OCI-LY1 (cell line): Measurements from ENCODE around the gene NPAS3.

Experiments
- H2AFZ ChIP-seq: fragments of 200-600 bp; sonication (generic), shearing (Covaris generic); 2 replicates; pipeline ENCODE4 v1.6.0; 2014; ENCODE audit warnings: antibody characterized with exemption, mild to moderate bottlenecking, low read length
- H3F3A ChIP-seq: fragments of 200-600 bp; sonication (generic), shearing (Covaris generic); 2 replicates; pipeline ENCODE4 v1.6.0; 2014; ENCODE audit warnings: mild to moderate bottlenecking, antibody characterized with exemption, low read length, moderate library complexity; ENCODE audit not compliant: insufficient read depth
- H3K27ac ChIP-seq: fragments of 200-600 bp; sonication (generic); 2 replicates; pipeline ENCODE4 v1.5.1; 2014; ENCODE audit warnings: low read length, mixed run types, mild to moderate bottlenecking, low read depth; ENCODE audit not compliant: poor library complexity, severe bottlenecking
- H3K27me3 ChIP-seq: fragments of 200-600 bp; sonication (generic); 2 replicates; pipeline ENCODE4 v1.6.0; 2014; ENCODE audit warnings: antibody characterized with exemption, mild to moderate bottlenecking, low read length, moderate library complexity; ENCODE audit not compliant: insufficient read depth
- H3K36me3 ChIP-seq: fragments of 200-600 bp; sonication (generic); 2 replicates; pipeline ENCODE4 v1.6.1; 2014; ENCODE audit warnings: mild to moderate bottlenecking, antibody characterized with exemption, low read length, moderate library complexity, mixed read lengths; ENCODE audit not compliant: insufficient read depth
- H3K4me1 ChIP-seq: fragments of 200-600 bp; sonication (generic); 2 replicates; pipeline ENCODE4 v1.5.1; 2014; ENCODE audit warnings: mild to moderate bottlenecking, low read length, moderate library complexity; ENCODE audit not compliant: insufficient read depth, severe bottlenecking
- H3K4me2 ChIP-seq: fragments of 200-600 bp; sonication (generic), shearing (Covaris generic); 2 replicates; pipeline ENCODE4 v1.6.1; 2014; ENCODE audit warnings: low read length
- H3K4me3 ChIP-seq: fragments of 200-600 bp; sonication (generic); 2 replicates; pipeline ENCODE4 v1.5.1; 2014; ENCODE audit warnings: low read length, low read depth, mild to moderate bottlenecking, mixed read lengths; ENCODE audit not compliant: poor library complexity, severe bottlenecking
- H3K79me2 ChIP-seq: fragments of 200-600 bp; shearing (Covaris generic); 2 replicates; pipeline ENCODE4 v1.6.1; 2016; ENCODE audit warnings: mixed run types, low read length, mixed read lengths; ENCODE audit not compliant: insufficient read depth
- H3K9ac ChIP-seq: fragments of 200-600 bp; sonication (generic), shearing (Covaris generic); 2 replicates; pipeline ENCODE4 v1.6.1; 2014; ENCODE audit warnings: mild to moderate bottlenecking, low read length, mixed read lengths
- H3K9me2 ChIP-seq: fragments of 200-600 bp; sonication (generic), shearing (Covaris generic); 2 replicates; pipeline ENCODE4 v1.6.1; 2014; ENCODE audit warnings: low read depth, mild to moderate bottlenecking, low read length, mixed read lengths
- H3K9me3 ChIP-seq: fragments of 200-600 bp; shearing (Covaris generic); 2 replicates; pipeline ENCODE4 v1.6.1; 2014; ENCODE audit warnings: low read length, mixed read lengths
- H4K20me1 ChIP-seq: fragments of 200-600 bp; sonication (generic), shearing (Covaris generic); 2 replicates; pipeline ENCODE4 v1.6.0; 2016; ENCODE audit warnings: mild to moderate bottlenecking, low read length; ENCODE audit not compliant: insufficient read depth
- EZH2 ChIP-seq: fragments of 200-600 bp; sonication (generic), shearing (Covaris generic); IDR thresholded peaks from 2 replicates; pipeline ENCODE4 v1.8.0; 2017; ENCODE audit warnings: borderline replicate concordance, mixed run types, mild to moderate bottlenecking, antibody characterized with exemption, low read length, moderate library complexity, mixed read lengths
- TF ChIP-seq, protein P1 (sequence below): fragments of 200-600 bp; sonication (generic), shearing (Covaris generic); IDR thresholded peaks from 2 replicates; pipeline ENCODE4 v1.5.1; 2017; ENCODE audit warnings: mild to moderate bottlenecking, antibody characterized with exemption, low read length, moderate library complexity, mixed read lengths

The NPAS3 gene

DNA sequence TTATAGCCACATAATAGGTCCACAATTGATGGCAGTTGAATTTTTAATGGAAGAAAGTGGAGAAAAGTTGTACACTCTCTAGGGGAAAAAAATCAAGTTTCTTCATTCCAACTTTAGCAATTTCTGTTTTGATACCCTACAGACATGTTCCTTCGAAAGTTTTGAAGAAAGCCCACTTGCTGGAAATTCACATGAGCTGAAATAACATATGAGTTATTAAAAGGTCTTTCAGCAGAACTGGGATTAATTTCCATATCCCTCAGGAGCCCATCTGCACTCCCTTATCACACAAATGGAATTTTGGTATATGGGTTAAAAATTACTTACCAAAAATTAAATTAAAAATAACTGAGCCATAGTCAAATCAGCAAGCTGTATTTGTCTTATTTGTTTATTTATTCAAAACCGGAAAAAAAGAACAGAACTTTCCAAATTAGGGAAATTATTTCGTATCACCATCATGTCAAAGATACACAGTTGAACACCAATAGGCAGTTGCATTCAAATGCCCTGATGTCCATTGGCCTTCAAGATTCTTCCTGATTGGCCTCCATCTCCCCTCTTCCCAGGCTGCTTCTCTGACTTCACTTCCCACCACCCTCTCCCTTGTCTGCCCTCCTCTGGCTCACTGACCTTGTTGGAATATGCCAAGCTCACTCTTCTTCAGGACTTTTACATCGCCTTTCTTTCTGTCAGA, 566.7 kb downstream of the NPAS3 start:
- no peak overlapping the region for H3K9ac ChIP-seq
- no peaks in the 10 kb centered on the region for H3K79me2 ChIP-seq
- H3K4me2 ChIP-seq = no peak overlapping the region
- H3K9me2 ChIP-seq = no peaks in the 10 kb centered on the region
- H3F3A ChIP-seq = no peaks in the 10 kb centered on the region
- no peaks in the 10 kb centered on the region for H4K20me1 ChIP-seq
- H2AFZ ChIP-seq = no peak overlapping the region
- no peaks in the 10 kb centered on the region for H3K36me3 ChIP-seq
- H3K4me3 ChIP-seq = no peak overlapping the region
- no peaks in the 10 kb centered on the region for H3K9me3 ChIP-seq
- no peaks in the 10 kb centered on the region for H3K27me3 ChIP-seq
- H3K27ac ChIP-seq = no peak overlapping the region
- H3K4me1 ChIP-seq = no peaks in the 10 kb centered on the region
- TF ChIP-seq, protein P1, sequence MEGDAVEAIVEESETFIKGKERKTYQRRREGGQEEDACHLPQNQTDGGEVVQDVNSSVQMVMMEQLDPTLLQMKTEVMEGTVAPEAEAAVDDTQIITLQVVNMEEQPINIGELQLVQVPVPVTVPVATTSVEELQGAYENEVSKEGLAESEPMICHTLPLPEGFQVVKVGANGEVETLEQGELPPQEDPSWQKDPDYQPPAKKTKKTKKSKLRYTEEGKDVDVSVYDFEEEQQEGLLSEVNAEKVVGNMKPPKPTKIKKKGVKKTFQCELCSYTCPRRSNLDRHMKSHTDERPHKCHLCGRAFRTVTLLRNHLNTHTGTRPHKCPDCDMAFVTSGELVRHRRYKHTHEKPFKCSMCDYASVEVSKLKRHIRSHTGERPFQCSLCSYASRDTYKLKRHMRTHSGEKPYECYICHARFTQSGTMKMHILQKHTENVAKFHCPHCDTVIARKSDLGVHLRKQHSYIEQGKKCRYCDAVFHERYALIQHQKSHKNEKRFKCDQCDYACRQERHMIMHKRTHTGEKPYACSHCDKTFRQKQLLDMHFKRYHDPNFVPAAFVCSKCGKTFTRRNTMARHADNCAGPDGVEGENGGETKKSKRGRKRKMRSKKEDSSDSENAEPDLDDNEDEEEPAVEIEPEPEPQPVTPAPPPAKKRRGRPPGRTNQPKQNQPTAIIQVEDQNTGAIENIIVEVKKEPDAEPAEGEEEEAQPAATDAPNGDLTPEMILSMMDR = no peak

DNA sequence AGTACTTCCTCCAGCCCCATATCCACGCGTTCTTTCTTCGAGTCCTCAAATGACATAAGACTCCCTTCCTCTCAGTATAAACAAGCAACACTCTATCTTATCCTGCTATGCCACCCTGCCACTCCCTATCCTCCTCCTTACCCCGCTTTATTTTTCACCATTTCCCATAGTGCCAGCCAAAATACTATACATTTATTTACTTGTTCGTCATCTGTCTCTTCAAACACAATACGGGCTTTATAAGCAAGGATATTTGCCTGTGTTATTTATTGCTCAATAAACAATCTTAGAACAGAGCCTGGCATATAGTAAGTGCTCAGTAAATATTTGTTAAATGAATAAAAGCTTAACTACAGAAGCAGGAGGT, 567.3 kb downstream of the NPAS3 start:
- no peak overlapping the region for H2AFZ ChIP-seq
- no peak for TF ChIP-seq EZH2
- TF ChIP-seq, protein P1 = no peak
- H3K9me2 ChIP-seq = no peaks in the 10 kb centered on the region
- no peak overlapping the region for H3K4me2 ChIP-seq
- H3K9ac ChIP-seq = no peak overlapping the region
- H3K4me3 ChIP-seq = no peak overlapping the region
- no peaks in the 10 kb centered on the region for H3K79me2 ChIP-seq
- H3K9me3 ChIP-seq = no peaks in the 10 kb centered on the region
- H4K20me1 ChIP-seq = no peaks in the 10 kb centered on the region
- H3K4me1 ChIP-seq = no peaks in the 10 kb centered on the region
- H3F3A ChIP-seq = no peaks in the 10 kb centered on the region
- no peak overlapping the region for H3K27ac ChIP-seq
- H3K36me3 ChIP-seq = no peaks in the 10 kb centered on the region
- no peaks in the 10 kb centered on the region for H3K27me3 ChIP-seq

DNA sequence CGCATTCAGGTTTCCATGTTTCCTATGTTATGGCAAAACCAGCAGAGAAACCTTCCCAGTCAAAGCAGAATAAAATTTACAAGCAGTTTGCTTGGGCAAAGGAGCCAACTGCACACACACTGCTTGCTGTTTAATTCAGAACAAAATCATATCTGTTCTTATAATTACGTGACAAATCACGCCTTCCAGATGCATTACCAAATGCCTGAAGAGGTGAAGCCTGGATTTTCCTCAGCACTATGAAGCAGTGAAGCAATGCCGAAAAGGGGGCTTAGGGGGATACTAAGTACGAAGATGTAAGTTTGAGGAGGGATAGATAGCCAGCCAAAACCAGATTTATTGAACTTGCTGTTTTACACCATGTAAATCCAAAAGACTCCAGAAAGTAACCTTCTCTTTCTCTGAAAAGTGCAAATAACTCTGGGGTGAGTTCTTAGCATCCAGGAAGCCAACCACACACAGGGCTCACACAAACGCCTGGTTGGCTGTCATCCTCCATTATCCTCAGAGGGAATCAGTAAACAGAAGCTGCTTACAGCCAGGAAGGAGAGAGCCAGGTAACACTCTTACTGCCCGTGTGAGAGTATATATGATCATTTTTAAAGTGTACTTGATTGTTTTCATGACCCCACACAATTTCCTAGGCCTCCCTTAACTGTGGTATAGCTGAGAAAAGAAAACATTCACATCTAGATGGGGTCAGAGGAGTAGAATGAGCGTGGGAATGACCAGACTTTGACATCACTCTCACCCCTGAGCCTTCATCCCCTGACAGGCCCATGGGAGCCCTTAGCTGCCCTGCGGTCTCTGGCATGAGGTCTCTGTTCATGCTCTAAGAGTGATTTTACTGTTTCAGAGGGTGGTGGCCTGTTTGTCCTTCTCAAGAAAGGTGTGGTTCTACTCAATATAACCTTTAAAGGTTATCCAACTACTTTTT, 569.7 kb downstream of the NPAS3 start:
- Histone ChIP-seq H3K79me2 (no peaks in the 10 kb centered on the region), H3F3A (no peaks in the 10 kb centered on the region), H2AFZ (no peak overlapping the region), H3K4me2 (no peak overlapping the region), H3K9me2 (no peaks in the 10 kb centered on the region), H3K4me3 (no peak overlapping the region), H3K36me3 (no peaks in the 10 kb centered on the region), H3K4me1 (no peaks in the 10 kb centered on the region), H3K27ac (no peak overlapping the region), H3K9ac (no peak overlapping the region), H3K9me3 (no peaks in the 10 kb centered on the region), H3K27me3 (no peaks in the 10 kb centered on the region), H4K20me1 (no peaks in the 10 kb centered on the region)
- no peak for TF ChIP-seq EZH2
- TF ChIP-seq, protein P1 = no peak
